Mesenchymal stem cell (in vitro differentiated cells and primary cell): Measurements from ENCODE around the gene PEX3.

Experiments
- DNase-seq: peaks from one replicate; pipeline ENCODE4 v3.0.0-alpha.2; 2013
- H2AFZ ChIP-seq: one replicate; pipeline ENCODE4 v1.6.1; 2013; ENCODE audit warnings: low read depth, mild to moderate bottlenecking, control low read depth, inconsistent platforms, low read length, moderate library complexity
- H2AK5ac ChIP-seq: 2 replicates; pipeline ENCODE4 v1.6.1; 2013; ENCODE audit warnings: low read length, moderate library complexity, mild to moderate bottlenecking, inconsistent platforms; ENCODE audit not compliant: severe bottlenecking
- H2BK120ac ChIP-seq: one replicate; pipeline ENCODE4 v1.6.1; 2013; ENCODE audit warnings: low read depth, mild to moderate bottlenecking, inconsistent platforms, low read length, moderate library complexity
- H2BK12ac ChIP-seq, 2 experiments: one replicate each; pipeline ENCODE4 v1.6.1; 2013; ENCODE audit warnings: inconsistent platforms in 2 of 2, low read length in 2 of 2, mild to moderate bottlenecking in 2 of 2, moderate library complexity in 2 of 2, control low read depth in 1 of 2
- H2BK15ac ChIP-seq: one replicate; pipeline ENCODE4 v1.6.1; 2013; ENCODE audit warnings: mild to moderate bottlenecking, low read depth, inconsistent platforms; ENCODE audit not compliant: poor library complexity, severe bottlenecking
- H2BK5ac ChIP-seq: 2 replicates; pipeline ENCODE4 v1.6.1; 2013; ENCODE audit warnings: low read depth, mild to moderate bottlenecking, low read length, control low read depth, inconsistent platforms; ENCODE audit not compliant: poor library complexity, severe bottlenecking
- H3K14ac ChIP-seq, 2 experiments: one replicate each; pipeline ENCODE4 v1.6.1; 2013; ENCODE audit warnings: inconsistent platforms in 2 of 2, low read length in 2 of 2, control low read depth in 1 of 2, mild to moderate bottlenecking in 1 of 2, moderate library complexity in 1 of 2
- H3K18ac ChIP-seq, 2 experiments: one replicate each; pipeline ENCODE4 v1.6.1; 2013; ENCODE audit warnings: inconsistent platforms in 2 of 2, low read length in 2 of 2, control low read depth in 1 of 2, low read depth in 1 of 2, mild to moderate bottlenecking in 1 of 2
- H3K23ac ChIP-seq, 2 experiments: one replicate each; pipeline ENCODE4 v1.6.1; 2013; ENCODE audit warnings: inconsistent platforms in 2 of 2, low read length in 2 of 2, mild to moderate bottlenecking in 2 of 2, moderate library complexity in 2 of 2, control low read depth in 1 of 2
- H3K27ac ChIP-seq: 2 replicates; pipeline ENCODE4 v1.5.1; 2013; ENCODE audit warnings: mild to moderate bottlenecking, moderate library complexity, low read length, control low read depth, inconsistent platforms; ENCODE audit not compliant: poor library complexity, severe bottlenecking
- H3K27me3 ChIP-seq, 2 experiments: 2 replicates each; pipeline versions ENCODE4 v1.6.1 to v1.7.0; 2013; ENCODE audit warnings: low read length in 2 of 2, mild to moderate bottlenecking in 2 of 2, moderate library complexity in 2 of 2, control low read depth in 1 of 2, inconsistent platforms in 1 of 2; ENCODE audit not compliant: control insufficient read depth in 1 of 2, insufficient read depth in 1 of 2
- H3K36me3 ChIP-seq, 2 experiments: 2 replicates each; pipeline versions ENCODE4 v1.6.1 to v1.7.0; 2013; ENCODE audit warnings: low read length in 2 of 2, control low read depth in 1 of 2, inconsistent platforms in 1 of 2, low read depth in 1 of 2, mild to moderate bottlenecking in 1 of 2; ENCODE audit not compliant: insufficient read depth in 2 of 2, control insufficient read depth in 1 of 2
- H3K4ac ChIP-seq, 2 experiments: one replicate each; pipeline ENCODE4 v1.6.1; 2013; ENCODE audit warnings: inconsistent platforms in 2 of 2, low read length in 2 of 2, mild to moderate bottlenecking in 2 of 2, moderate library complexity in 2 of 2, control low read depth in 1 of 2, low read depth in 1 of 2
- H3K4me1 ChIP-seq: 2 replicates; pipeline ENCODE4 v1.6.1; 2013; ENCODE audit warnings: low read depth, low read length, control low read depth; ENCODE audit not compliant: control insufficient read depth, insufficient read depth
- H3K4me2 ChIP-seq: 2 replicates; pipeline ENCODE4 v1.6.1; 2013; ENCODE audit warnings: low read length, mild to moderate bottlenecking, inconsistent platforms; ENCODE audit not compliant: poor library complexity, severe bottlenecking
- H3K4me3 ChIP-seq, 2 experiments: 2 replicates each; pipeline versions ENCODE4 v1.5.1 to v1.7.0; 2013; ENCODE audit warnings: low read length in 2 of 2, mild to moderate bottlenecking in 2 of 2, control low read depth in 1 of 2, low read depth in 1 of 2; ENCODE audit not compliant: insufficient read depth in 1 of 2
- H3K79me1 ChIP-seq: replicated peaks from 2 replicates; pipeline ENCODE4 v1.6.1; 2013; ENCODE audit warnings: mild to moderate bottlenecking, control low read depth, low read length, inconsistent platforms; ENCODE audit not compliant: poor library complexity, severe bottlenecking
- H3K9ac ChIP-seq: 2 replicates; pipeline ENCODE4 v1.7.0; 2013; ENCODE audit warnings: mild to moderate bottlenecking, low read length, moderate library complexity
- H3K9me3 ChIP-seq: 2 replicates; pipeline ENCODE4 v1.7.0; 2013; ENCODE audit warnings: mild to moderate bottlenecking, low read length; ENCODE audit not compliant: control insufficient read depth
- H4K8ac ChIP-seq: one replicate; pipeline ENCODE4 v1.6.1; 2013; ENCODE audit warnings: inconsistent platforms, mild to moderate bottlenecking, low read length, moderate library complexity
- H4K91ac ChIP-seq: one replicate; pipeline ENCODE4 v1.6.1; 2013; ENCODE audit warnings: mild to moderate bottlenecking, low read length, inconsistent platforms
- WGBS: methylation state at CpG from one replicate; pipeline ENCODE4 v1.1.7; 2013; ENCODE audit warnings: mixed read lengths; 5-methylcytosine and 5-hydroxymethylcytosine counted together

PEX3 gene

DNA sequence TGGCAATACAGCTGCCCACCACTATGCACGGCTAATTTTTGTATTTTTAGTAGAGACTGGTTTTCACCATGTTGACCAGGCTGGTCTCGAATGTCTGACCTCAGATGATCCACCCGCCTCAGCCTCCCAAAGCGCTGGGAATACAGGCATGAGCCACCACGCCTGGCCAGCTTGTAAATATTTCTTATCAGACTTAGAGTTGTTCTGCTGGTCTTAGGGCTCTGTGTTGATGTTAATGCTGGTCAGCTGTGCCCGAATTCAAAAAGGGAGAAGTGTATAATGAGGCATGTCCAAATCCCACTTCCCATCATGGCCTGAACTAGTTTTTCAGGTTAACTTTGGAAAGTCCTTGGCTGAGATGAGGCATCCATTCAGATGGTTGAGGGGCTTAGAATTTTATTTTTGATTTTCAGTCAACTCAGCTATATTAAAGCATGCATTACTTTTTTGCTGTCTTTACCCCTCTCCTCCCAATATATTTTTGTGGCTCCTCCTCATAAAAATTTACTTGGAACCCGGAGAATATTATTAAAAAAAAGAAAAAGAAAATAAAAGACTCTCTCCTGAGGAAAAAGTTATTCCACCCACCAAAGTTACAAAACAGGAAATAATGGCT lies 47.8 kb upstream of the PEX3 start:
- Histone ChIP-seq H3K4me2 (no peak overlapping the region), H3K27ac (no peak overlapping the region), H2BK15ac (no peak overlapping the region), H4K91ac (no peak overlapping the region), H3K79me1 (no peaks in the 10 kb centered on the region), H3K4ac (no peak overlapping the region), H3K36me3 (no peaks in the 10 kb centered on the region), H2BK5ac (no peak overlapping the region), H3K4me3 (no peak overlapping the region), H3K18ac (no peak overlapping the region), H2BK120ac (no peak overlapping the region), H2AK5ac (no peak overlapping the region), H3K23ac (no peak overlapping the region), H3K9me3 (no peaks in the 10 kb centered on the region), H3K14ac (no peak overlapping the region), H3K4me1 (peaks cover 1% of the 10 kb centered on the region), H2AFZ (no peak overlapping the region), H2BK12ac (no peak overlapping the region), H4K8ac (no peak overlapping the region), H3K9ac (no peak overlapping the region), H3K27me3 (no peaks in the 10 kb centered on the region)
- DNase-seq: no peak
- WGBS: 89% methylated on average over 6 of the region's 7 CpGs

GRCh38 chr6:143405373-143406154 lies 45.0 kb upstream of the PEX3 start:
- no peak overlapping the region for H3K4me2 ChIP-seq
- no peak overlapping the region for H3K4ac ChIP-seq
- no peak overlapping the region for H3K4me3 ChIP-seq
- H3K9me3 ChIP-seq: no peaks in the 10 kb centered on the region
- no peak overlapping the region for H3K23ac ChIP-seq
- DNase-seq: peak; percentile 12
- H3K27me3 ChIP-seq: no peaks in the 10 kb centered on the region
- H3K9ac ChIP-seq: peak overlapping the region; percentile 59
- H3K4me1 ChIP-seq: peaks cover 5% of the 10 kb centered on the region
- no peak overlapping the region for H2BK5ac ChIP-seq
- H2BK12ac ChIP-seq: no peak overlapping the region
- H4K8ac ChIP-seq: no peak overlapping the region
- H4K91ac ChIP-seq: no peak overlapping the region
- H2AK5ac ChIP-seq: no peak overlapping the region
- no peak overlapping the region for H3K27ac ChIP-seq
- H2BK120ac ChIP-seq: no peak overlapping the region
- no peak overlapping the region for H3K14ac ChIP-seq
- no peak overlapping the region for H2AFZ ChIP-seq
- WGBS: 79% methylated on average over 8 of the region's 9 CpGs
- no peaks in the 10 kb centered on the region for H3K36me3 ChIP-seq
- no peak overlapping the region for H2BK15ac ChIP-seq
- H3K79me1 ChIP-seq: no peaks in the 10 kb centered on the region
- H3K18ac ChIP-seq: no peak overlapping the region

- H3K27ac ChIP-seq: no peak overlapping the region
- H3K4me1 ChIP-seq: peaks cover 5% of the 10 kb centered on the region
- H3K9ac ChIP-seq: no peak overlapping the region
- no peak for DNase-seq
- WGBS: 95% methylated on average over 2 of the region's 3 CpGs
- H3K18ac ChIP-seq: no peak overlapping the region
- H4K91ac ChIP-seq: no peak overlapping the region
- H4K8ac ChIP-seq: no peak overlapping the region
- H2AFZ ChIP-seq: no peak overlapping the region
- H2BK5ac ChIP-seq: no peak overlapping the region
- H2BK120ac ChIP-seq: no peak overlapping the region
- no peaks in the 10 kb centered on the region for H3K9me3 ChIP-seq
- no peak overlapping the region for H2BK12ac ChIP-seq
- H2AK5ac ChIP-seq: no peak overlapping the region
- H2BK15ac ChIP-seq: no peak overlapping the region
- no peak overlapping the region for H3K4me3 ChIP-seq
- no peak overlapping the region for H3K23ac ChIP-seq
- no peak overlapping the region for H3K4ac ChIP-seq
- no peak overlapping the region for H3K4me2 ChIP-seq
- no peaks in the 10 kb centered on the region for H3K27me3 ChIP-seq
- no peaks in the 10 kb centered on the region for H3K79me1 ChIP-seq
- H3K36me3 ChIP-seq: no peaks in the 10 kb centered on the region
- no peak overlapping the region for H3K14ac ChIP-seq
Measured at GRCh38 chr6:143406673-143407072, 43.9 kb upstream of the PEX3 start.

DNA sequence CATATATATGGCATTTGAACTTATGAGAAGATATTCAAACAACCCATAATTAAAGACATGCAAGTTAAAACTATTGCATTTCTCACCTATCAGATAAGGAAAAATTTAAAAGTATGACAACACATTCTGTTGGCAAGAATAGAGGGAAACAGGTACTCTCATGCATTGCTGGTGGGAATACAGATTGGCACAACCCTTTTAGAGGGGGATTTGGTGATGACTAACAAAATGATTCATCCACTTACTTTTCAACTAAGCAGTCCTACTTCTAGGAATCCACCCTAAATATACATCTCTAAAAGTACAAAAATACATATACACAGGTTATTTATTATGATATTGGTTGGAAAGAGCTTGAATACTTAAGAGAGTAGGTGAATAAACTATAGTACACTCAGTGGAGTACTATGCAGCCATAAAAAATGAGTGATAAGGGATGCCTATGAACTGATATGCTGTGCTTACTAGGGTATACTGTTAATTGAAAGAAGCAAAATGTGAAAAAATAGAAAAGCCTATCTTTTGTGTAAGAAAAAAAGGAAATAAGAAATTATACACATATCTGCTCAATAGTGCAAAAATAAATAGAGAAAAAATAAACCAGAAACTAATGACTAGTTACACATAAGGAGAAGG lies 42.3 kb upstream of the PEX3 start:
- no peaks in the 10 kb centered on the region for H3K79me1 ChIP-seq
- no peak overlapping the region for H3K18ac ChIP-seq
- no peak overlapping the region for H3K4me3 ChIP-seq
- no peak overlapping the region for H3K4me2 ChIP-seq
- no peak overlapping the region for H3K4ac ChIP-seq
- H3K27me3 ChIP-seq: no peaks in the 10 kb centered on the region
- no peak overlapping the region for H2AFZ ChIP-seq
- no peaks in the 10 kb centered on the region for H3K36me3 ChIP-seq
- H3K9me3 ChIP-seq: no peaks in the 10 kb centered on the region
- no peak overlapping the region for H3K23ac ChIP-seq
- H3K27ac ChIP-seq: no peak overlapping the region
- no peak overlapping the region for H3K9ac ChIP-seq
- H4K91ac ChIP-seq: no peak overlapping the region
- H3K4me1 ChIP-seq: peaks cover 5% of the 10 kb centered on the region
- no peak overlapping the region for H3K14ac ChIP-seq
- no peak overlapping the region for H2BK5ac ChIP-seq
- no peak overlapping the region for H2BK12ac ChIP-seq
- no peak overlapping the region for H2AK5ac ChIP-seq
- no peak overlapping the region for H2BK15ac ChIP-seq
- no peak overlapping the region for H4K8ac ChIP-seq
- no peak overlapping the region for H2BK120ac ChIP-seq
- DNase-seq: no peak
